Nephron (organoid): Measurements from ENCODE around the gene ADGRL1.
"Not testable (repeated sequence)": the region's sequence is repeated elsewhere in the genome, so short reads cannot be mapped to it uniquely, and the experiment has no call there.

Experiments
- H3K27ac Mint-ChIP-seq, 3 experiments: 2 replicates each; pipeline ENCODE4 v1.8.0; 2020; ENCODE audit warnings: mixed read lengths in 3 of 3, mild to moderate bottlenecking in 2 of 3, moderate library complexity in 1 of 3
- H3K27me3 Mint-ChIP-seq: 2 replicates; pipeline ENCODE4 v1.8.0; 2021; ENCODE audit warnings: low read depth, mild to moderate bottlenecking, moderate library complexity, mixed read lengths
- H3K36me3 Mint-ChIP-seq: 2 replicates; pipeline ENCODE4 v1.8.0; 2020; ENCODE audit warnings: low read depth, mixed read lengths
- H3K4me1 Mint-ChIP-seq: 2 replicates; pipeline ENCODE4 v1.8.0; 2020; ENCODE audit warnings: mixed read lengths
- H3K4me3 Mint-ChIP-seq, 3 experiments: 2 replicates each; pipeline ENCODE4 v1.8.0; 2020; ENCODE audit warnings: mild to moderate bottlenecking in 3 of 3, mixed read lengths in 3 of 3, moderate library complexity in 2 of 3
- H3K9me3 Mint-ChIP-seq: 2 replicates; pipeline ENCODE4 v1.8.0; 2020; ENCODE audit warnings: mixed read lengths
- TF ChIP-seq, protein P1 (sequence below), 3 experiments: fragments of 200-600 bp; sonication (generic); IDR thresholded peaks; one replicate each; pipeline ENCODE4 v1.5.0; 2021; ENCODE audit warnings: antibody characterized with exemption in 3 of 3; ENCODE audit not compliant: unreplicated experiment in 3 of 3

The ADGRL1 gene

DNA sequence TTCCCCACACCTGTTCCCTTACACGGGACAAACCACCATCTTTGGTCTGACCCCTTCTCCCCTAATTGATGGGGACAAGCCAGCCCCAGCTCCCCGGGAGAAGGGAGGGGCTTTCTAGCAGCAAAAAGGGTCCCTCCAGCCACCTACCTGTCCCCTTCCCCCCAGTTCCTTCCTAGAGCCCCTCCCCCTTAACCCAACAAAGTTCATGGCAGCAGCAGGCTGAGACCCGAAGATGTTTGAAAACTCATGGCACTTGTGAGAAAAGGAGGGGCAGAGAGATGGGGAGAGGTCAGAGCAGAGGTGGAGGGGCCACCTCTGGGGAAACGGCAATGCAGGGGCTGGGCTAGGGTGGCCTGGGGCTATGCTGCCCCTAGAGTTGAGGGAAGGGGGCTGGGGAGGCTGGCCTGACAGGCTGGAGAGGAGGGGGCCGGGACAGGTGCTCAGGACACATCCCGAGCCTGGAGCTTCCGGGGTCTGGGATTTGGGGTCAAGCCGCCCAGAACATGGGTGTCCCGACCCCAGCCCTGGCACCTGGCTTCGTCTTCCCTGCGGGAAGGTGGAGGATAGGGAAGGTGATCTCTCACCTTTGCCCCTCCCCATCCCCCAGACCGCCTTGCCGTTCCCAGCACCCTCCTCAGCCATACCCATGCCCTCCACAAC is 57.1 kb downstream of the ADGRL1 start:
- TF ChIP-seq, protein P1, sequence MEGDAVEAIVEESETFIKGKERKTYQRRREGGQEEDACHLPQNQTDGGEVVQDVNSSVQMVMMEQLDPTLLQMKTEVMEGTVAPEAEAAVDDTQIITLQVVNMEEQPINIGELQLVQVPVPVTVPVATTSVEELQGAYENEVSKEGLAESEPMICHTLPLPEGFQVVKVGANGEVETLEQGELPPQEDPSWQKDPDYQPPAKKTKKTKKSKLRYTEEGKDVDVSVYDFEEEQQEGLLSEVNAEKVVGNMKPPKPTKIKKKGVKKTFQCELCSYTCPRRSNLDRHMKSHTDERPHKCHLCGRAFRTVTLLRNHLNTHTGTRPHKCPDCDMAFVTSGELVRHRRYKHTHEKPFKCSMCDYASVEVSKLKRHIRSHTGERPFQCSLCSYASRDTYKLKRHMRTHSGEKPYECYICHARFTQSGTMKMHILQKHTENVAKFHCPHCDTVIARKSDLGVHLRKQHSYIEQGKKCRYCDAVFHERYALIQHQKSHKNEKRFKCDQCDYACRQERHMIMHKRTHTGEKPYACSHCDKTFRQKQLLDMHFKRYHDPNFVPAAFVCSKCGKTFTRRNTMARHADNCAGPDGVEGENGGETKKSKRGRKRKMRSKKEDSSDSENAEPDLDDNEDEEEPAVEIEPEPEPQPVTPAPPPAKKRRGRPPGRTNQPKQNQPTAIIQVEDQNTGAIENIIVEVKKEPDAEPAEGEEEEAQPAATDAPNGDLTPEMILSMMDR (IDR thresholded peaks at IDR 0.05; ENCODE audit: unreplicated experiment in 3 of 3) = no peak
- Mint-ChIP-seq H3K9me3 (no peaks in the 10 kb centered on the region), H3K27ac (peak overlapping the region; percentile 57 to 75 (median 74)), H3K27me3 (peaks cover 4% of the 10 kb centered on the region), H3K4me3 (no peak overlapping the region), H3K4me1 (peaks cover 18% of the 10 kb centered on the region), H3K36me3 (peaks cover 13% of the 10 kb centered on the region)

GRCh38 chr19:14147797-14148605 is 58.0 kb downstream of the ADGRL1 start:
- peaks cover 4% of the 10 kb centered on the region for H3K27me3 Mint-ChIP-seq
- H3K36me3 Mint-ChIP-seq = peaks cover 10% of the 10 kb centered on the region
- peaks cover 18% of the 10 kb centered on the region for H3K4me1 Mint-ChIP-seq
- H3K9me3 Mint-ChIP-seq = no peaks in the 10 kb centered on the region
- H3K27ac Mint-ChIP-seq = peak overlapping the region; percentile 57 to 75 (median 74)
- TF ChIP-seq, protein P1 (IDR thresholded peaks at IDR 0.05; ENCODE audit: unreplicated experiment in 3 of 3) = peak; percentile 84 to 89 (median 87)
- H3K4me3 Mint-ChIP-seq = peak overlapping the region in 2 of 3 experiments; percentile 11 to 15

- peaks cover 4% of the 10 kb centered on the region for H3K27me3 Mint-ChIP-seq
- no peaks in the 10 kb centered on the region for H3K9me3 Mint-ChIP-seq
- peak overlapping the region in 1 of 3 experiments; percentile 28 for H3K4me3 Mint-ChIP-seq
- peaks cover 23% of the 10 kb centered on the region for H3K4me1 Mint-ChIP-seq
- TF ChIP-seq, protein P1 (IDR thresholded peaks at IDR 0.05; ENCODE audit: unreplicated experiment in 3 of 3) = no peak
- peak overlapping the region; percentile 74 to 93 (median 83) for H3K27ac Mint-ChIP-seq
- peaks cover 3% of the 10 kb centered on the region for H3K36me3 Mint-ChIP-seq
Observed at GRCh38 chr19:14146789-14147216, 59.2 kb downstream of the ADGRL1 start.

- not testable (repeated sequence) for H3K9me3 Mint-ChIP-seq, H3K36me3 Mint-ChIP-seq, H3K4me3 Mint-ChIP-seq, H3K27me3 Mint-ChIP-seq
- H3K4me1 Mint-ChIP-seq = peaks cover 23% of the 10 kb centered on the region
- peak overlapping the region; percentile 74 to 93 (median 83) for H3K27ac Mint-ChIP-seq
Observed at GRCh38 chr19:14146169-14146568, 59.8 kb downstream of the ADGRL1 start.

- no peaks in the 10 kb centered on the region for H3K36me3 Mint-ChIP-seq
- H3K9me3 Mint-ChIP-seq = no peaks in the 10 kb centered on the region
- TF ChIP-seq, protein P1 (IDR thresholded peaks at IDR 0.05; ENCODE audit: unreplicated experiment in 3 of 3) = no peak
- peak overlapping the region in 1 of 3 experiments; percentile 34 for H3K27ac Mint-ChIP-seq
- peaks cover 4% of the 10 kb centered on the region for H3K27me3 Mint-ChIP-seq
- H3K4me1 Mint-ChIP-seq = peaks cover 23% of the 10 kb centered on the region
- no peak overlapping the region for H3K4me3 Mint-ChIP-seq
Observed at GRCh38 chr19:14145381-14145780, 60.6 kb downstream of the ADGRL1 start.
